DMS53 treated with DMSO at 0.1 percent for 48 hours (cell line): ENCODE results near the gene NFATC4.
"Not testable (repeated sequence)": the region's sequence is repeated elsewhere in the genome, so short reads cannot be mapped to it uniquely, and the experiment has no call there.

Experiments used
- DNase-seq: peaks from one replicate; lab custom pipeline; 2025; ENCODE audit not compliant: unreplicated experiment; lab: John Stamatoyannopoulos, UW

Gene NFATC4

DNA sequence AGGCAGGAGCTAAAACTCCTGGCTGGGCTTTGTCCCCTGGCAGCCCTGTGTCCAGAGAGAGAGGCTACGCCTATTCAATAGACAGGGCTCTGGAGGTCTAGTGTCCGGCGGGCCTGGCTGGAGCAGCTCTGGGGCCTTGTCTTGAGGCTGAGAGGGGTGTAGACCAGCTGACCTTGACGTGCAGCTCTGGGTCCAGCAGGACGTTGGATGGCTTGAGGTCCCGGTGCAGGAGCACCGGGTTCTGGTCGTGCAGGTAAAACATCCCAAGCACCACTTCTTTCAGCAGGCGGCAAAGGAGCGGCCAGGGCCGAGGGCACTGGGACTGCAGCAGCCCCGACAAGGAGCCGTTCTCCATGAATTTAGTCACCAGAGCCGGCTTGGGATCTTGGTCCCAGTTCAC, 29.1 kb upstream of the NFATC4 start:
- no peak for DNase-seq

DNA sequence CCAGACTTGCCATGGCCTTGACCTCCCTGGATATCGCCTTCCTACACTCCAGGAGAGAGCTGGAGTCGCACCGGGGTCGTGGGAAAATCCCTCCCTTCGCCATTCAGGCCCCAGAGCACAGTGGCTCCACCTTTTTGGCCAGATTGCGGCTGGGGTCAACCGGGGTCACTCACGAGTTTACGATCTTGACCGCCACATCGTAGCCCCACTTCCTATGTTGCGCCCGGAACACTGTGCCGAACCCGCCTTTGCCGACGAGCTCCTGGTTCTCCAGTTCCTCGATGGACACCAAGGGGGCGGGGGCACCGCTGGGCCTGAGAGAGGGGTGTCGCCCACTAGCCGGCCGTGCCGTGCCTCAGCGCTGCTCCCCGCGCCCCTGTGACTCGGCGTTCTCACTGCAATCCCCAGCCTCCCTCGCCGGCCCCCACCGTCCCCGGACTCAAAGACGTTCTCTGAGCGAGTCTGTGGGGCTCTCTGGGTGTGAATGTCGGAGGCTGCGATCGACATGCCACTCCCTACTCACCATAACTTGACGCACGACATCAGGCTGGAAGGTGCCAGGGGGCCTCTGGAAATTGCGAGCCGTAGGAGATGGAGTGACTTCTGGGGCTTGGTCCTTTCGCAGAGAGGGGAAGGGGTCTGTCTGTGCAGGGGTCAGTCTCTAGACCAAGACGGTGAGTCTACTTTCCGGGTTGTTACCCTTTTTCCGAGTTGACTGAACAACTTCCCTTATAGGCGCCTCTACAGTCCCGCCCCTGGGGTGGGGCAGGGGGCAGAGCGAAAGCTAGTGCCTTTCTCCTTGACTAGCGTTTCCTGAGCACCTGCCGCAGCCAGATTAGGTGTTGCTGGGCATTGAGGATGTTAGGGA, 28.5 kb upstream of the NFATC4 start, which contains the start of gene RIPK3:
Gene RIPK3 (minus strand): TSS at position 708 of the 868 bp plus-strand sequence. CDS start 165 bp downstream, at position 543.
- DNase-seq, result peak; percentile 71

DNA sequence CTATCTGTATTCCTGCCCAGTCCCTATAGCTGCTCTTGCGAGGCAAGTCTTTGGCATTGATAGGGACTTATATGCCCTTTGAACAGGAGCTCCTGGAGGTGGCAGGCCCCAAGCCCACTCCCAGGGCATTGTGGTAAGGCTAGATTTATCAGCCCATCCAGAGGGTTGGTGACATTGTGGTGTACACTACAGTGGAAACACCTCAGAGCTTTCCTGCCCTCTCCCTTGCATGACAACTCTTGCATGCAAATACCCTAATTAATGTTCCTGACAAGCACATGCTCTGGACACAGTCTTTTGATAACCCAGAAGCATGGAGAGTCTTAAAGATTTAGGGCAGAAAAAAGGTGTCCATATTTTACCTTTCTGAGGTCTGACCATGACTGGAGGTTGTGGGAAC, 27.4 kb upstream of the NFATC4 start:
- no peak for DNase-seq

DNA sequence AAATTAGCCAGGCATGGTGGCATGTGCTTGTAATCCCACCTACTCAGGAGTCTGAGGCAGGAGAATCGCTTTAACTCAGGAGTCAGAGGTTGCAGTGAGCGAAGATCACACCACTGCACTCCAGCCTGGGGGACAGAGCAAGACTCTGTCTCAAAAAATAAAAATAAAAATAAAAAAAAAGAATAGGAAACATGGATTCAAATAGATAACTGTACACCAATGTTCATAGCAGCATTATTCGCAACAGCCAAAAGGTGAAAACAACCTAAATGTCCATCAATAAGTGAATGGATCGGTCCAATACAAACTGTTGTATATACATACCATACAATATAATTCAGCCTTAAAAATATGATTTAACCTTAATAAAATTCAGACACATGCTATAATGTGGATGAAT, 25.1 kb upstream of the NFATC4 start:
- no peak for DNase-seq

DNA sequence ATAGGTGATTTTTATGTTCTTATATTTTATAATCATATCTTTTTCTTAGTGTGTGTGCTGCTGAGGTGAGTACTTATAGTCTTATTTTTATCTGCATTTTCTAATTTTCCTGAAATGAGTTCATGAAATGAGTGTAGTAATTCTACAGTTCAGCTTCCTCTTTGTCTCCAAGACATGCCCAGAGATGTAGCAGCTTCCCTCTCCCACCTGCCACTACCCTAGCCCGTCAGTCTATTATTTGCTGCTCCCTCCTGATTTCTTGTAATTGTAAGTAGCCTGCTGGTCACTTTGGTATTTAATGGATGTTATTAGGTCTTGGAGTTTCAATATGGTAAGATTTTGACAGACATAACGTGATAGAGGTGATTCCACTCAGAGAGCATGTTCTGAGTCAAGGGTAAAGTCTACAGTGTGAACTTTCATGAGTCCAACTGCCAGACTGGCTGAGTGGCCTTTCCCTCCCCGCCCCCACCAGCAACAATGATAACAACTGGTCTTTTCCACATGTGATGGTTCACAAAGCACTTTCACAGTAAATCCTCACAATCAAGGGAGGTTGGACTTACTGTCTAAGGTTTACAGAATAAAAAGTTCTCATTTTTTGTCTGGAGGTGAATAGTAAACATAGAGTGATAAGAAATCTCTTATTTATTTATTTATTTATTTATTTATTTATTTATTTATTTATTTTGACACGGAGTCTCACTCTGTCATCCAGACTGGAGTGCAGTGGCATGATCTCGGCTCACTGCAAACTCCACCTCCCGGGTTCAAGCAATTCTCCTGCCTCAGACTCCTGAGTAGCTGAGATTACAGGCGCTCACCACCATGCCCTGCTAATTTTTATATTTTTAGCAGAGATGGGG, 24.0 kb upstream of the NFATC4 start:
- no peak for DNase-seq

DNA sequence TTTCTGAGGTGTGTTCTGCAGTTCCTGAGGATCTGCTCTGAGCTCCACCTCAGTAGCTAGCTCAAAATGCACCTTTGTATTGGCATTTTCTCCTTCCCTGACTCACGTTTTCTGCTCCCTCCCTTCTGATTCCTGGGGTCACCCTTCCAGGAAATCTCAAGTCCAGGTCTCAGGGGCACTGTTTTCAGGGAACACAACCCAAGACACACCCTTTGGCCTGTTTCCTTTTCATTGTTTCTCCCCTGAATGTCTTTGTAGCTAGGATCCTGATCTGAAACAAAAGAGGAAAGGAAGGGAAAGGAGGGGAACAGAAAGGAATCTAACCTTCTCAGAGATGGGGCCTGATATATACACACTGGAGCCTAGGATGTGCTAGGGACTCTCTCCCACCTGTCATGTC, 20.9 kb upstream of the NFATC4 start:
- DNase-seq, result no peak

DNA sequence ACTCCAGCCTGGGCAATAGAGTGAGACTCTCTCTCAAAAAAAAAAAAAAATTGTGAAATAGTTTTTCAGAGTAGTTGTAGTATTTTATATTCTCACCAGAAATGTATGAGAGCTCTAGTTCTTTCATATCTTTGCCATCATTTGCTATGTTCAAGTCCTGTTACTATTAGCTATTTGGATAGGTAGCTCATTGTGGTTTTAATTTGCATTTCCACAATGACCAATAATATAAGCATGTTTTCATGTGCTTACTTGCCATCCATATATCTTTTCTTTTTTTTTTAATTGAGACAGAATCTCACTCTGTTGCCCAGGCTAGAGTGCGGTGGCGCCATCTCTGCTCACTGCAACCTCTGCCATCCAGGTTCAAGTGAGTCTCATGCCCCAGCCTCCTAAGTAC, 19.8 kb upstream of the NFATC4 start:
- DNase-seq, result no peak

DNA sequence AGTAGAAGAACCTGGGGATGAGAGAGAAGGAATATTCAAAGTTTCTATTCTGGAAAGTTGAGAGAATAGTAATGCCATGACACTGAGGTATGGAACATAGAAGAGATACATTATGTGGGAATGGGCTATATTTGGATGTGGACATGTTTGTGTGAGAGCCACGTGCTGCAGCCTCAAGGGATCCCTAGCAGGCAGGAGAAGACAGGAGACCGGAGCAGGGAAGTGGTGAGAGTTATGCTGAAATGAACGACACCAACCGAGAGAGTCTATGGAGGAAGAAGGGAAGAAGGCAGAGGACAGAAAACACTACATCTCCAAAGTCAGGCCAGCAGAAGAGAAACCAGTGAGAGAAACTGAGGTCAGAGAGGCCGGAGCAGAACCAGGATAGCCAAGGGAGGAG, 18.2 kb upstream of the NFATC4 start:
- no peak for DNase-seq

DNA sequence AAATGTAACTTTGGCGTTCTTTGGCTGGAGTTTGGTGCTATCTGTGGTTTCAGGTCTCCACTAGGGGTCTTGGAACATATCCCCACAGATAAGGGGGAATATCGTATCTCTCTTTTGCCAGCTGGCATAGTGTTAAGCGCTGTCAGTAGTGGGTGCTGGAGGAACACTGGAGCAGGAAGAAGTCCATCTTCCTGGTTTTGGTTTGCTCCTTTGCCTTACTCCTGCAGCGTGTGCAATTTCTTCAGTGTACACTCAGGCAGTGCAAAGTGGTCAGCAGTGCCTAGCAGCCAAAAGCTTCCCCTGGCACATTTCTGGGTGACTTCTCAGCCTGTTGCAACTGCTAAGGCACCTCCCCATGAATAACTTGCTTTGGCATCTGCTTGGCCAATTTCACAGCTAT, 16.5 kb upstream of the NFATC4 start:
- no peak for DNase-seq

DNA sequence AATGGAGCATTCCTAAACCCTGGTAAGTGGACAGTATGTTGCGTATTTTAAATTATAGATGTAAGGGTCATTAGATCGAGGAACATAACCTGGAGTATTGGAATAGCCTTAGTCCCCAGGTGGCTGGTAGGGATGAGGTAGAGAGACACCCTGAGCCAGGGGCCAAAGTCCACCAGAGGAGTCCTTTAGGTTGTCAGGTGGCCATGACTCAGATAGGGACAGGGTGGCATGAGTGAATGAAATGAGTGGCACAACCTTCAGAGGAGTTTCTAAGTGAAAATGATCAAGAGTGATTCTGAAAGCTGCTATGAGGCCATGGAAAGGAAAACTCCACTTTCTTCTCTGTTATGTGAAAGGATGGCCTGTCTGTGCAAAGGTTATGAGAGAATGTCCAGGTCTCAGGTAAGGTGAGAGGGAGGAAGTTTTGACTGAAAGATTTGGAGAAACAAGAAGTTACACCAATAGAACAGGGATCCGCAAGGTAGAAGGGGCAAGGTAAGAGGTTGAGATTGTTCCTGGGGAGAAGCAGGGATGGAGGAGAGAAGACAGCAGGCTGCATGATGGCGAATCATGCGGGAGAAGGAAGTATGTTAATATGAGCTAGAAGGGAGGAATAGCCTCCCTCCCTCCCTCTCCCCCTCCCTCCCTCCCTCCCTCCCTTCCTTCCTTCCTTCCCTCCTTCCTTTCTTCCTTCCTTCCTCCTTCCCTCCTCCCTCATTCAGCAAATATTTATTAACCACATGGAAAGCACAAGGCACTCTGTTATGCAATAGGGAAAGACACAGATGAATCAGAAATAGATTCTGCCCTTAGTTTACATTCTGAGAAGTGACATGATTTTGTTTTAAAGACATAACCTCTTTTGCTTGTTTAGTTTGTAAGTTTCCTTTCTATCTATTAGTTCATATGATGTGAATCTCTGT, 14.2 kb upstream of the NFATC4 start:
- peak; percentile 82 for DNase-seq

DNA sequence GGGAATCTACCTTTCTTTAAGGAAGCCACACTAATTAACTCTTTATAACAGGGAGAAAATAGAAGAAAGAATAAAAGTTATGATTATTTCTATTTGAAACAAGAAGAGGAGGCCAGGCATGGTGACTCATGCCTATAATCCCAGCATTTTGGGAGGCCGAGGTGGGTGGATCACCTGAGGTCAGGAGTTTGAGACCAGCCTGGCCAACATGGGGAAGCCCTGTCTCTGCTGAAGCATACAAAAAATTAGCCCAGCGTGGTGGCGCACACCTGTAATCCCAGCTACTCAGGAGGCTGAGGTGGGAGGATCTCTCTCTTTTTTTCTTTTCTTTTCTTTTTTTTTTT, 13.5 kb upstream of the NFATC4 start:
- DNase-seq, result not testable (repeated sequence)

DNA sequence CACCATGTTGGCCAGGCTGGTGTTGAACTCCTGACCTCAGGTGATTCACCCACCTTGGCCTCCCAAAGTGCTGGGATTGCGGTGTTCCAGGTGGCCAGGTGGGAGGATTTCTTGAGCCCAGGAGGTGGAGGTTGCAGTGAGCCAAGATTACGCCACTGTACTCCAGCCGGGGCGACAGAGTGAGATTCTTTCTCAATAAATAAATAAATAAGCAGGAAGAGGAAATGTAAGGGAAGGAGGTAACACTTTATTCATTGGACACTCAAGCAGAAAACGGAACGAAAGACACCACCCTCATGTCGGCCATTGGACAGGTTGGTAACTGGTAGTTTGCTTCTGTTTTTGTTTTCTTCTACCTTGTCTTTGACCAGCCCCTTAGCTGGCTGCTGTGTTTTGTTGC, 13.0 kb upstream of the NFATC4 start:
- no peak for DNase-seq

DNA sequence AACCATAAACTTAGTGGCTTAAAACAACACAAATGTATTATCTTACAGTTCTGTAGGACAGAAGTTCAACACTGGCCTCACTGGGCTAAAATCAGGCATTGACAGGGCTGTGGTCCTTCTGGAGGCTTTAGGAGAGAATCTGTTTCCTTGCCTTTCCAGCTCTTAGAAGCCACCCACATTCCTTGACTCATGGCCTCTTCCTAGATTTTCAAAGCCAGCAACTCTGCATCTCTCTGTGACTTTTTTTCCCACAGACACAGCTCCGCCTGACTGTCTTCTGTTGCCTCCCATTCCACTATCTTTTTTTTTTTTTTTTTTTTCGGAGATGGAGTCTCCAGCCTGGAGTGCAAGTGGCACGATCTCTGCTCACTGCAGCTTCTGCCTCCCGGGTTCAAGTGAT, 11.8 kb upstream of the NFATC4 start:
- DNase-seq, result no peak

DNA sequence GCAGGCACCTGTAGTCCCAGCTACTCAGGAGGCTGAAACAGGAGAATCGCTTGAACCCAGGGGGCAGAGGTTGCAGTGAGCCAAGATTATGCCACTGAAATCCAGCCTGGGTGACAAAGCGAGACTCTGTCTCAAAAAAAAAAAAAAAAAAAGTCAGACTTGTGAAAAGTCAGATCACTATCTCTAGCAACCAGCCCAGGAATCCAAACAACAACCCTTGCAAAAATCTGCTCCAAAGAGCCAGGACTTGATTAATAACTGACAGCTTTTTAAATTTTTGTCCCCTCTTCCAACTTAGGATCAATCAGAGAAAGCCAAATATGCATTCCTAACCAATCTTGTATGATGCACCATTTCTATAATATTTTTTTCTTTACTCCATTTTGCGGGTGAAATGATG, 7.7 kb upstream of the NFATC4 start:
- DNase-seq, result no peak

DNA sequence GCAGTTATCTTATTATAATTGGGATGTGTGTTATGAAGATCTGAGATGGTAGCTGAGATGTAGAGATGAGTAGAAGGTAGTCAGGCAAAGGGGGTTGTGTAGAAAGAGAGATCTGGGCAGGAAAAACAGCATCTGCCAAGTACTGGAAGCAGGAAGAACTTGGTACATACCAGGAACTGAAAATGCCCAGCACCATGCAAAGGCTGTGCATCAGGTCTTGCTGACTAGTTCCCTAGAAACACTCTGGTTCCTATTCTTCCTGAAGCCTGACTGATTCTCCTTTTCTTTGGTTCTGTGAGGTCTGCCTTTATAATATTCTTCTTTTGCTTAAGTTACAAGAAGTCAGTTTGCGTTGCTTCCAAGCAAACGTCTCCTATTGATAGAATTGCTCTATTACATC, 6.7 kb upstream of the NFATC4 start:
- no peak for DNase-seq

DNA sequence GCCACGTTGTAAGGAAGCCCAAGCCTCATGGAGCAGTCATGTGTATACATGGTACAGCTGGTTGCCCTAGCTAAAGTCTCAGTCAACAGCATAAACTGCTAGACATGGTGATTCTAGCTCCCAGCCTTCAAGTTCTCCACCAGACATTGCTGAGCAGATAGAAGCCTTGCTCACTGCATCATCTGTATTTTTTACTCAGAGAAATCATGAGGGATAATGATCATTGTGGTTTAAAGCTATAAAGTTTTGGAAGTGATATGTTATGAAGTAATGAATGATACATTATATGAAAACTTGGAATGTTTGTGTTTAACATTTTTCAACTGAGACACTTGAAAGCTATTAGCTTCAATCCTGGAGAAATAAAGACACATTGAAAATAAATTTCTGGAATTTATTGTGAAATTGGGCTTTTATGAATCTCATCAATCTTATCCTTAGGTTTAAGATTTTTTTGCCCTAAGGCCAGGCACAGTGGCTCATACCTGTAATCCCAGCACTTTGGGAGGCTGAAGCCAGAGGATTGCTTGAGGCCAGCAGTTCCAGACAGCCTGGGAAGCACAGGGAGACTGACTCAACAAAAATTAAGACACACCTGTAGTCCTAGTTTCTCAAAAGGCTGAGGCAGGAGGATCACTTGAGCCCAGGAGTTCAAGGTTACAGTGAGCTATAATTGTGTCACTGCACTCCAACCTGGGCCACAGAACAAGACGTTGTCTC, 5.6 kb upstream of the NFATC4 start:
- no peak for DNase-seq

DNA sequence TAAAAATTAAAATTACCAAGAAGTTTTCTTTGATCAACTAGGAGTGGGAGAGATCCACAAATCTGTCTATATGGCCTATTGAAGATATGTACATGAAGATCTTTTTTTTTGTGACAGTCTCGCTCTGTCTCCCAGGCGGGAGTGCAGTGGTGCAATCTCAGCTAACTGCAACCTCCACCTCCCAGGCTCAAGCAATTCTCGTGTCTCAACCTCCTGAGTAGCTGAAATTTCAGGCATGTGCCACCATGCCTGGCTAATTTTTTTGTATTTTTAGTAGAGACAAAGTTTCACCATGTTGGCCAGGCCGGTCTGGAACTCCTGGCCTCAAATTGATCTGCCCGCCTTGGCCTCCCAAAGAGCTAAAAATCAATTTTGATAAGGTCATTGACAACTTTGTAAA, 4.6 kb upstream of the NFATC4 start:
- DNase-seq, result no peak

DNA sequence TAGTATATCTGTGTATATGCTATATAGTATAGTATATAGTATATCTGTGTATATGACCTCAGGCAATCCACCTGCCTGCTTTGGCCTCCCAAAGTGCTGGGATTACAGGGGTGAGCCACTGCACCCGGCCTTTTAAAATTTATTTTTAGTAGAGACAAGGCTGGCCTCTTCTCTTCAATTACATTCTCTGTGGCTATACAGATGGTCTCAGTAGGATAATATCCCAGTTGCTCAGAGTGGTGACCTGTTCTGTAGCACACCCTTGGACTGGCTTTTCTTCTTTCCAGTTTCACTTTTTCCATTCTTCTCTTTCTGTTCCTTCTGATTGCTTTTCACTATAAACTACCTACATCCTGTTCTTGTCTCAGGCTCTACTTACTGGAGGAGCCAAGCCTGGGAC, 3.1 kb upstream of the NFATC4 start:
- no peak for DNase-seq

DNA sequence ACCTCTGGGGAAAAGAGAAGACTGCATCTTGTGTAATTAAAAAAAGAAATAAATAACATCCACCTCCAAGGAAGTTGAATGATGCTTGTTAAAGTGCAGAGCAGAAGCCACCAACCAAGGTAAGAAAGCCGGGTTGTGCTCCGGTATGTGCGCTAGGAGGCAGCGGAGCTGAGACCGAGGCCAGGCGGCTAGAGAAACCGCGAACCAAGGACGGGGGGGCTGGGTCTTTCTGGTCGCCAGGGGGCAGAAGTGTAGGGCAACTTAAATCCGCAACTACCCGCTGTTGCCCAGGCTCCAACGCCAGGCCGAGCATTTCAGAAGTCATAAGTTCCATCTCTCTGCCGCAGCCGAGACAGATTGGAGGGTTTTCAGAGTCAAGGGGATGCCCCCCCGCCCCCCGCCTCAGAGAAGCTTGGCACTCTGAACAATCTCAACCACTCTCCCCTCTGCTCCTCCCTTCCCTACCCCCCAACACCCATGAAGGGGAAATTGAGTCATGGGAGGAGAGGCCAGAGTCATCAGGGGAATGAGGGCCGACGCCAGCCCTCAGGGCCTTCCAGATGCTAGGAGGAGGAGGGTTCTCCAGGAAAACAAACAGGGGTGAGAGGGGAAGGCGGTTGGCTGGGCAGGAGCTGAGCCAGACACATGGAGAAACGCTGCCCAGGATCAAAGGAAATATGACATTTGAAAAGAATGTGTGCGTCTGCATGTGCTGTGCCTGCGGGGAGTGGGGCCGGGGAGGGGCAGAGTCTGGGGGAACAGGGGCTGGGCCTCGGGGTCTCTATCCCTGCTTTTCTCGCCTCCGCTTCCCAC, 2.2 kb upstream of the NFATC4 start:
- peak; percentile 73 for DNase-seq

DNA sequence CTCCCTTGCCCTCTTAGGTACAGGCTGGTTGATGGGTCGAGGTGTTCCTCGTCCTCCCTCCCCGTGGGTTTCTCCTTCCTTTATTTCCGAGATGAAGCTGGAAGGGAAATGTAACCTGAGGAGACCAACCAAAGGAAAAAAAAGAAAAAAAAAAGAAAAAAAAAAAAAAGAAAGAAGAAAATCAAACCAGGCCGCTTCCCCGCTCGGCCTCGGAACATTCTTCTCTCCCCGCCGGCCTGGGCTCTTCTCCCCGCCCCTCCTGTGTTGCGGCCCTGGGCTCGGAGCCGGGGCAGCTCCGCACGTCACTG, 1.6 kb upstream of the NFATC4 start:
- DNase-seq, result no peak
